Fibroblast of lung (primary cell): ENCODE data around the gene APOB.

Experiments
- CTCF ChIP-seq, 2 donors: IDR thresholded peaks in 1 of 2; conservative IDR thresholded peaks in 1 of 2; 1 replicate in 1 of 2; 2 replicates in 1 of 2; pipeline ENCODE4 v1.5.1; 2011 to 2012; ENCODE audit warnings: low read length in 2 of 2, control low read depth in 1 of 2, inconsistent platforms in 1 of 2, low read depth in 1 of 2, mild to moderate bottlenecking in 1 of 2
- EZH2 ChIP-seq: IDR thresholded peaks from 2 replicates; pipeline ENCODE4 v1.5.1; 2012; ENCODE audit warnings: low read length, control low read depth, mild to moderate bottlenecking; ENCODE audit errors: missing control alignments

- TF ChIP-seq CTCF (conservative IDR thresholded peaks at IDR 0.05 in 1 of 2, IDR thresholded peaks at IDR 0.05 in 1 of 2; ENCODE audit: low read depth in 1 of 2, low read length in 2 of 2) (no peak), EZH2 (no peak)
Measured at GRCh38 chr2:21024722-21025389, 19.0 kb downstream of the APOB start.
